ENCODE measurements around the gene MRPS23. TPM values are rescaled to one million over a fixed set of nuclear protein-coding genes. Genes with fewer than 3 reads are reported as not detected.

The MRPS23 gene
- polyA plus RNA-seq, 1 donor from 2014 or later: 80.5 TPM

DNA sequence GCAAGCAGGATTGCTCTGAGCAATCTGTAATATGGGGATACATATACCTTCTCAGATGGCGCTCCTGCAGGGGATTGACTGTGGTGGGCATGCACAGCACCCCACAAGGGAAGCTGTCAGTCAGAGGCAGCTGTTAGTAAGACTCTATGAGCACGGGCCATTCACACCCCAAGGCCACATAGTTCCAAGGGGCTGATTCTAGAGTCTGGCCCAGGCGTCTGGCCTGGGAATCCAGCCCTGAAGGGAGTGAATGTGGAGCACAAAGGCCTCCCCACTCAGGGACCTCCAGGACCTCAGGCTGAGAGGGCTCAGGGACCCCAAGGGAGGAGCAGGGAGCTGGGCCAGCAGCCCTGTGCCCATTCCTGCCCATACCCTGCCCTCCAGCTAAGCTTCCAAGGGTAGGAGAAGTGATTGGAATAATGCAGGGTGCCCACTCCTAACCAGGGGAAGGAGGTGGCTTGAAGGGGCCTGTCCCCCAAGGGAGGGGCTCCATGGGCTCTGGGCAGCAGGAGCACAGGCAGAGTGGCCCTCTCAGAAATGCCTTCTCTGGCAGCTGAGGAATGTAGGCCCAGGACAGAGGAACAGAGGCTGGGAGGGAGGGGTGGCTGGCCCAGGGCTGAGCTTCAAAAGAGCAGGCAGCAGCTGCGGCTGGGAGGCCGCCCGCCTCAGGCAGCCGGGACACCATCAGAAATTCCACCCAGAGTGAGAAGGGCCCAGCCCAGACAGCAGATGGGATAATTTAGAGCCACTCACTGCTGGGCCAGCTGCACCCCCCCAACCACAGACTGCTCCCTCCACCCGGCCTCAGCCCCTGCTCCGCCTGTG lies 48.9 kb upstream of the MRPS23 start:
- Histone ChIP-seq H3K9ac (ENCODE audit: low read length) (no peak overlapping the region), H3K79me2 (replicated peaks; ENCODE audit: insufficient read depth, low read length) (no peaks in the 10 kb centered on the region), H3K9me3 (ENCODE audit: low read length) (no peaks in the 10 kb centered on the region), H4K20me1 (ENCODE audit: insufficient read depth) (no peaks in the 10 kb centered on the region), H3F3A (ENCODE audit: insufficient read depth, low read length, poor library complexity, severe bottlenecking) (no peaks in the 10 kb centered on the region), H3K4me2 (ENCODE audit: low read length) (no peak overlapping the region), H3K27me3 (ENCODE audit: insufficient read depth, low read depth, low read length) (no peaks in the 10 kb centered on the region), H2AFZ (ENCODE audit: low read depth, low read length) (no peak overlapping the region), H3K9me2 (ENCODE audit: insufficient read depth, low read length) (no peaks in the 10 kb centered on the region), H3K36me3 (ENCODE audit: insufficient read depth, low read length) (no peaks in the 10 kb centered on the region), H3K4me3 (ENCODE audit: low read length) (no peak overlapping the region), H3K27ac (ENCODE audit: low read length) (no peak overlapping the region)
- TF ChIP-seq, protein P1, sequence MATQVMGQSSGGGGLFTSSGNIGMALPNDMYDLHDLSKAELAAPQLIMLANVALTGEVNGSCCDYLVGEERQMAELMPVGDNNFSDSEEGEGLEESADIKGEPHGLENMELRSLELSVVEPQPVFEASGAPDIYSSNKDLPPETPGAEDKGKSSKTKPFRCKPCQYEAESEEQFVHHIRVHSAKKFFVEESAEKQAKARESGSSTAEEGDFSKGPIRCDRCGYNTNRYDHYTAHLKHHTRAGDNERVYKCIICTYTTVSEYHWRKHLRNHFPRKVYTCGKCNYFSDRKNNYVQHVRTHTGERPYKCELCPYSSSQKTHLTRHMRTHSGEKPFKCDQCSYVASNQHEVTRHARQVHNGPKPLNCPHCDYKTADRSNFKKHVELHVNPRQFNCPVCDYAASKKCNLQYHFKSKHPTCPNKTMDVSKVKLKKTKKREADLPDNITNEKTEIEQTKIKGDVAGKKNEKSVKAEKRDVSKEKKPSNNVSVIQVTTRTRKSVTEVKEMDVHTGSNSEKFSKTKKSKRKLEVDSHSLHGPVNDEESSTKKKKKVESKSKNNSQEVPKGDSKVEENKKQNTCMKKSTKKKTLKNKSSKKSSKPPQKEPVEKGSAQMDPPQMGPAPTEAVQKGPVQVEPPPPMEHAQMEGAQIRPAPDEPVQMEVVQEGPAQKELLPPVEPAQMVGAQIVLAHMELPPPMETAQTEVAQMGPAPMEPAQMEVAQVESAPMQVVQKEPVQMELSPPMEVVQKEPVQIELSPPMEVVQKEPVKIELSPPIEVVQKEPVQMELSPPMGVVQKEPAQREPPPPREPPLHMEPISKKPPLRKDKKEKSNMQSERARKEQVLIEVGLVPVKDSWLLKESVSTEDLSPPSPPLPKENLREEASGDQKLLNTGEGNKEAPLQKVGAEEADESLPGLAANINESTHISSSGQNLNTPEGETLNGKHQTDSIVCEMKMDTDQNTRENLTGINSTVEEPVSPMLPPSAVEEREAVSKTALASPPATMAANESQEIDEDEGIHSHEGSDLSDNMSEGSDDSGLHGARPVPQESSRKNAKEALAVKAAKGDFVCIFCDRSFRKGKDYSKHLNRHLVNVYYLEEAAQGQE (IDR thresholded peaks at IDR 0.05; ENCODE audit: borderline replicate concordance): no peak
- no peak for TF ChIP-seq MXI1 (conservative IDR thresholded peaks at IDR 0.05; ENCODE audit: poor library complexity, severe bottlenecking)
- TF ChIP-seq, protein P2, sequence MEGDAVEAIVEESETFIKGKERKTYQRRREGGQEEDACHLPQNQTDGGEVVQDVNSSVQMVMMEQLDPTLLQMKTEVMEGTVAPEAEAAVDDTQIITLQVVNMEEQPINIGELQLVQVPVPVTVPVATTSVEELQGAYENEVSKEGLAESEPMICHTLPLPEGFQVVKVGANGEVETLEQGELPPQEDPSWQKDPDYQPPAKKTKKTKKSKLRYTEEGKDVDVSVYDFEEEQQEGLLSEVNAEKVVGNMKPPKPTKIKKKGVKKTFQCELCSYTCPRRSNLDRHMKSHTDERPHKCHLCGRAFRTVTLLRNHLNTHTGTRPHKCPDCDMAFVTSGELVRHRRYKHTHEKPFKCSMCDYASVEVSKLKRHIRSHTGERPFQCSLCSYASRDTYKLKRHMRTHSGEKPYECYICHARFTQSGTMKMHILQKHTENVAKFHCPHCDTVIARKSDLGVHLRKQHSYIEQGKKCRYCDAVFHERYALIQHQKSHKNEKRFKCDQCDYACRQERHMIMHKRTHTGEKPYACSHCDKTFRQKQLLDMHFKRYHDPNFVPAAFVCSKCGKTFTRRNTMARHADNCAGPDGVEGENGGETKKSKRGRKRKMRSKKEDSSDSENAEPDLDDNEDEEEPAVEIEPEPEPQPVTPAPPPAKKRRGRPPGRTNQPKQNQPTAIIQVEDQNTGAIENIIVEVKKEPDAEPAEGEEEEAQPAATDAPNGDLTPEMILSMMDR (IDR thresholded peaks at IDR 0.05; ENCODE audit: poor library complexity, severe bottlenecking): no peak
- TF ChIP-seq RAD21 (conservative IDR thresholded peaks at IDR 0.05): no peak
- TF ChIP-seq EZH2 (IDR thresholded peaks at IDR 0.05; ENCODE audit: borderline replicate concordance, insufficient read depth, low read length, poor library complexity, severe bottlenecking): no peak
- TF ChIP-seq EP300 (conservative IDR thresholded peaks at IDR 0.05; ENCODE audit: poor library complexity, severe bottlenecking): no peak

DNA sequence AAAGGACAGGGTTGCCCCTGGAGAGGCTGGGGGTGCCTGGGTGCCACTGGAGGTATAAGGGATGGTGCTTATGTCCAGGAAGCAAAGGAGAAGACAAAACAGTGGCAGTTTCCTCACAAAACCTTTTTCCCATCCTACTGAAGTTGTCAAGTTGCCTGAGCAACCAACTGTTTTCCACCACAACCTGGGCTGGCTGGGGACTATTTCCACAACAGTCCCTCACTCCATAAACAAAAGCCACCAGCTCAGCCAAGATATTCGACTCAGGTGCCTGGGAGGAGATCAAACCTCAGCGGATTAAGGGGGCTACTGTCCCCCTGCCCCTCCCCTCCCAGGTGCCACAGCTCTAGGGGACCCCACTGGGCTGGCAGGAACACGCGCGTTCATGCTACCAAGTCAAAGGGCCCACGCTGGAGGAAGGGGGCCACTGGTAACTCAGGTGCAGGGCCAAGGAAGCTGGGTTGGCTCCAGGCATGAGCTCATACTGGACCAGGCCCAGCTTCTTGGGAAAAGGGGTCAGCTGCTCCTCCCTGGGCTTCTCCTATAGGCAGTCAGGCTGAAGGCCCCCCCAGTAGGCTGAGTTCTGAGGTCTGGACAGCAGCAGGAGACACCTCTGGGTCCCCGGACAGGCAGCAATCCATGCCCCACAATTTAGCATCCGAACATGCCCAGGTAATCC lies 45.7 kb upstream of the MRPS23 start:
- H3K9me2 ChIP-seq (ENCODE audit: insufficient read depth, low read length): no peaks in the 10 kb centered on the region
- TF ChIP-seq POLR2AphosphoS5 (IDR thresholded peaks at IDR 0.05) (no peak), SMC3 (conservative IDR thresholded peaks at IDR 0.05; ENCODE audit: poor library complexity) (no peak), EZH2 (IDR thresholded peaks at IDR 0.05; ENCODE audit: borderline replicate concordance, insufficient read depth, low read length, poor library complexity, severe bottlenecking) (no peak), EP300 (conservative IDR thresholded peaks at IDR 0.05; ENCODE audit: poor library complexity, severe bottlenecking) (no peak), RAD21 (conservative IDR thresholded peaks at IDR 0.05) (no peak), TAF1 (IDR thresholded peaks at IDR 0.05; ENCODE audit: low read depth) (no peak), MXI1 (conservative IDR thresholded peaks at IDR 0.05; ENCODE audit: poor library complexity, severe bottlenecking) (no peak)
- TF ChIP-seq, protein P2 (IDR thresholded peaks at IDR 0.05; ENCODE audit: poor library complexity, severe bottlenecking): no peak
- TF ChIP-seq, protein P1 (IDR thresholded peaks at IDR 0.05; ENCODE audit: borderline replicate concordance): no peak
- H3F3A ChIP-seq (ENCODE audit: insufficient read depth, low read length, poor library complexity, severe bottlenecking): no peaks in the 10 kb centered on the region
- no peaks in the 10 kb centered on the region for H3K36me3 ChIP-seq (ENCODE audit: insufficient read depth, low read length)
- H3K27ac ChIP-seq (ENCODE audit: low read length): no peak overlapping the region
- H3K4me2 ChIP-seq (ENCODE audit: low read length): no peak overlapping the region
- no peak overlapping the region for H3K4me3 ChIP-seq (ENCODE audit: low read length)
- no peak overlapping the region for H2AFZ ChIP-seq (ENCODE audit: low read depth, low read length)
- H3K79me2 ChIP-seq (replicated peaks; ENCODE audit: insufficient read depth, low read length): no peaks in the 10 kb centered on the region
- no peaks in the 10 kb centered on the region for H4K20me1 ChIP-seq (ENCODE audit: insufficient read depth)
- H3K9me3 ChIP-seq (ENCODE audit: low read length): no peaks in the 10 kb centered on the region
- H3K27me3 ChIP-seq (ENCODE audit: insufficient read depth, low read depth, low read length): no peaks in the 10 kb centered on the region
- H3K9ac ChIP-seq (ENCODE audit: low read length): no peak overlapping the region
